ENCODE data around the gene PRKCE. TPM values are rescaled to one million over a fixed set of nuclear protein-coding genes. Genes with fewer than 3 reads are reported as not detected.

The PRKCE gene
- total RNA-seq, 1 donor: 12.5 TPM

DNA sequence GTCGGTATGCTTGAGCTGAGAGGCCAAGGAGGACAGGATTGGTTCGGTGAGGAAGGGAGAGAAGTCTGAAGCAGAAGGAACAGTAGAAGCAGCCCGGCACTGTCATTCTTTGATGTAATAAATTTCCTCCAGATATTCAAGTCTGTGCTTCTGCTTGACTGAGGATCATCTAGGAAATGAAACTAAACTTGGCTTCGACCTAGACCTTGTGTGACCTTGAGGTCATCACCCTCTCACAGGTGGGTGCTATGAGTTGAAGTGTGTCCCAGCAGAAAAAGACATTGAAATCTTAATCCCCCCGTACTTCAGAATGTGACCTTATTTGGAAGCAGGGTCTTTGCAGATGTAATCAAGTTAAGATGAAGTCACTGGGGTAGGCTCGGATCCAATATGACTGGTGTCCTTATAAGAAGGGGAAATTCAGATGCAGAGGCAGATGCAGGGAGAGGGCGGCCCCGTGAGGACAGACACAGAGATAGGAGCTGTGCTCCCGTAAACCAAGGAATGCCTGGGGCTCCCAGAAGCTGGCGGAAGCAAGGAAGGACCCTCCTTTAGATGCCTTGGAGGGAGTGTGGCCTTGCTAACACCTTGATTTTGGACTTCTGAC lies 49.0 kb downstream of the PRKCE start:
- TF ChIP-seq, protein P1, sequence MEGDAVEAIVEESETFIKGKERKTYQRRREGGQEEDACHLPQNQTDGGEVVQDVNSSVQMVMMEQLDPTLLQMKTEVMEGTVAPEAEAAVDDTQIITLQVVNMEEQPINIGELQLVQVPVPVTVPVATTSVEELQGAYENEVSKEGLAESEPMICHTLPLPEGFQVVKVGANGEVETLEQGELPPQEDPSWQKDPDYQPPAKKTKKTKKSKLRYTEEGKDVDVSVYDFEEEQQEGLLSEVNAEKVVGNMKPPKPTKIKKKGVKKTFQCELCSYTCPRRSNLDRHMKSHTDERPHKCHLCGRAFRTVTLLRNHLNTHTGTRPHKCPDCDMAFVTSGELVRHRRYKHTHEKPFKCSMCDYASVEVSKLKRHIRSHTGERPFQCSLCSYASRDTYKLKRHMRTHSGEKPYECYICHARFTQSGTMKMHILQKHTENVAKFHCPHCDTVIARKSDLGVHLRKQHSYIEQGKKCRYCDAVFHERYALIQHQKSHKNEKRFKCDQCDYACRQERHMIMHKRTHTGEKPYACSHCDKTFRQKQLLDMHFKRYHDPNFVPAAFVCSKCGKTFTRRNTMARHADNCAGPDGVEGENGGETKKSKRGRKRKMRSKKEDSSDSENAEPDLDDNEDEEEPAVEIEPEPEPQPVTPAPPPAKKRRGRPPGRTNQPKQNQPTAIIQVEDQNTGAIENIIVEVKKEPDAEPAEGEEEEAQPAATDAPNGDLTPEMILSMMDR (IDR thresholded peaks at IDR 0.05; ENCODE audit: insufficient read depth, low read length): no peak
- no peak for DNase-seq (ENCODE audit: low read depth)
- H3K4me3 ChIP-seq (ENCODE audit: low read depth, low read length): no peak overlapping the region

DNA sequence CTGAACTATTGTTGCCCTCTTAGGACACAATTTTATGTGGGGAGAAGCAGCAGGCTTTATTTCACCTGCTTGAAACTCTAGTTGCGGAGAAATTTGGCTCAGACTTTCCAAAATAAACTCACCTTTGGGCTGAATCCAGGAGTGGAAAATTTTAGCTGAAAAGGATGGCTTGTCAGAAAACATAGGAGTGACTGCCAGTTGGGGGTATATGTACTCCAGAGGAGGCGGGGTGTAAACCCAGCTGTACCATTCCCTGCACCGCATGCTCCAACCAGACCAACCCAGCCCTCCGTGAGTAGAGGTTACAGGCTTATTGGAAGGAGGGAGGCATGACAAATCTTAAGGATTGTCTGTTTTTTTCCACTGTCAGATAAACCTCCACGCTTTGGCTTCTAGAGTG lies 53.8 kb downstream of the PRKCE start:
- TF ChIP-seq, protein P1 (IDR thresholded peaks at IDR 0.05; ENCODE audit: insufficient read depth, low read length): no peak
- no peak overlapping the region for H3K4me3 ChIP-seq (ENCODE audit: low read depth, low read length)
- no peak for DNase-seq (ENCODE audit: low read depth)

DNA sequence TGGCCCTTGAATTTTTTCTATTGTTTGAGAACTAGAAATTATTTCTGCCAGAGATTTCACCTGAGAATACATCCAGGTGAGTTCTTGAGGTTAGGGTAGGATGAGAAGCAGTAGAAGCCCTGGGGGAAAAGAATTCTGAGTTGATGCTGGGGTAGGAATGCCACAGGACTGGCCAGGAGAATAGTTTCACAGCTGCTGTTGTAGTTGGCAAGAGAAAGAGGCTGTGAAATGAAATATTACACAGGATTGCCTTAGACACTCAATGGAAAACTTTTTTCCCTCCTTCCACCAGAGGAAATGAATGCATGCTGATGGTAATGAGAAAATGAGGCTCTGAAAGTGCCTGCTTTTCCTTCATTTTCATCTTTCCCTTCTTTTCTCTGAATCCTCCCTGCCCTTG lies 54.6 kb downstream of the PRKCE start:
- DNase-seq (ENCODE audit: low read depth): peak; percentile 79
- no peak overlapping the region for H3K4me3 ChIP-seq (ENCODE audit: low read depth, low read length)
- TF ChIP-seq, protein P1 (IDR thresholded peaks at IDR 0.05; ENCODE audit: insufficient read depth, low read length): no peak

DNA sequence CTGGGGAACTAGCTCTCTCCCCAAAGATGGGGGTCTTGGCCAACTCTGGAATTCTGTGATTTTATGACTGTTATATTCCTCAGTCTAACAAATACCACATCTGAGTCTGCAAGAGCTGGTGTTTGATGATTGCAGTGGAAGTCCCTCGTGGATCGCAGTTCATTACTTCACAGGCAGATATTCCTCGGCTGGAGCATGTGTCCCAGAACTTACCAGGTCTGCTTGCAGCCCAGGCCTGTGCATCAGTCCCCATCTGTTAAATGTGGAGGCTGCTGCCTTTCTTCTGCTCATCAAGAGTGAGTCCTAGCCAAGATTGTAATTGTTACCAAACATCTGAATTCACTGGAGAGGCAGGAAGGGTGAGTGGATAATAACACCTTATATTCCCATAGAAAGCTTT lies 55.5 kb downstream of the PRKCE start:
- no peak for DNase-seq (ENCODE audit: low read depth)
- H3K4me3 ChIP-seq (ENCODE audit: low read depth, low read length): no peak overlapping the region
- TF ChIP-seq, protein P1 (IDR thresholded peaks at IDR 0.05; ENCODE audit: insufficient read depth, low read length): no peak

DNA sequence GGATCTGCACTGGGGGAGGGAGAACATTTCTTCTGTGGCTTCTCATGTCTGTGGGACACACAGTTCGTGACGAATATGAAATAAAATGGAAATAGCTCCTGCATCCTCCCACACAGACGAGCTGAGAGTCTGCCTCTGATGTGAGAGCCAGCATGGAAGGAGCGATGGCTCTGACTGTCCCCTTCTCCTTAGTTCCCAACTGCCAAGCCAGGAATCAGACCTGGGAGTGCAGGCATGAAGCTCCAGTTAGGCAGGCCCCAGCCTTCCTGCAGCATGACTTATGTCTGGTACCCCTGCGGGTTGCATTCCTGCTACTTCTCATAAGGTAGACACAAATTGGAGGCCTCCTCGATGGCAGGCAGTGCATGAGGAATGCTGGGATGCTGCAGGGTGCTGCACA lies 56.2 kb downstream of the PRKCE start:
- no peak overlapping the region for H3K4me3 ChIP-seq (ENCODE audit: low read depth, low read length)
- no peak for DNase-seq (ENCODE audit: low read depth)
- TF ChIP-seq, protein P1 (IDR thresholded peaks at IDR 0.05; ENCODE audit: insufficient read depth, low read length): no peak

DNA sequence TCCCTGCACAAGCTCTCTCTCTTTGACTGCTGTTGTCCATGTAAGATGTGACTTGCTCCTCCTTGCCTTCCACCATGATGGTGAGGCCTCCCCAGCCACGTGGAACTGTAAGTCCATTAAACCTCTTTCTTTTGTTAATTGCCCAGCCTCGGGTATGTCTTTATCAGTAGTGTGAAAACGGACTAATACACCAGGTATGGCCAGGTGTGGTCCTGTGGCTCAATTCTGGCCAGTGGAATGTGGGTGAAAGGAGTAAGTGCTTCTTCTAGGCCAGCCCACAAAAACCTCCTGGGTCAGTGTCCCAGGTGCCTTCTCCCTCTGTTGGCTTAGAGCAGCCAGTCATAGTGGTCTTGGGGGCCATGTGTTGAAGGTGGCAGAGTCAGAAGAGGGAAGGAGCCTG lies 57.0 kb downstream of the PRKCE start:
- TF ChIP-seq, protein P1 (IDR thresholded peaks at IDR 0.05; ENCODE audit: insufficient read depth, low read length): no peak
- H3K4me3 ChIP-seq (ENCODE audit: low read depth, low read length): no peak overlapping the region
- DNase-seq (ENCODE audit: low read depth): no peak

DNA sequence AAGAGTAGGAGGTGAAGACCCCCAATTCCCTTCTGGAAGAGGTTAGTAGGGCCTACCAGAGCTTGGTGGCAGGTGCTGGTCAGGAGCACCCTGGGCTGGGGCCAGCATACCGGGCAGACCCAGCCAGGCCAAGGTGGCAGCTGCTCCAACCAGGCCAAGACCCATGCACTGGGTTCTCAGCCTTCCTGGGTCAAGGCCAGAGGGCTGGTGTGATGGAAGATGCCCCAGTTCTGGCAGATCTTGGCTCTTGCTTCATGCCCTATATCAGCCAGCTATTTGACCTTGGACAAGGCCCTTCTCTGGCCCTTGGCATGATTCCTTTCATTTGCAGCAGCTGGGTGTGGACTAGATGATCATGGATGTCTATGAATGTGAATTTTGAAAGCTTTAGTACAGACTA lies 57.7 kb downstream of the PRKCE start:
- H3K4me3 ChIP-seq (ENCODE audit: low read depth, low read length): no peak overlapping the region
- TF ChIP-seq, protein P1 (IDR thresholded peaks at IDR 0.05; ENCODE audit: insufficient read depth, low read length): no peak
- no peak for DNase-seq (ENCODE audit: low read depth)

Data from fibroblast of the aortic adventitia (primary cell).